Hepatocyte (in vitro differentiated cells): ENCODE results near the gene ATF3.

ENCODE experiments used
- EZH2 ChIP-seq: fragments of 200-600 bp; sonication (generic); IDR thresholded peaks from 2 replicates; pipeline ENCODE4 v1.6.1; 2016; ENCODE audit warnings: antibody characterized with exemption, mild to moderate bottlenecking, borderline replicate concordance
- TF ChIP-seq, protein P1 (sequence below): fragments of 200-600 bp; sonication (generic); IDR thresholded peaks from 2 replicates; pipeline ENCODE4 v1.5.1; 2016; ENCODE audit warnings: antibody characterized with exemption, mild to moderate bottlenecking; ENCODE audit not compliant: poor library complexity

DNA sequence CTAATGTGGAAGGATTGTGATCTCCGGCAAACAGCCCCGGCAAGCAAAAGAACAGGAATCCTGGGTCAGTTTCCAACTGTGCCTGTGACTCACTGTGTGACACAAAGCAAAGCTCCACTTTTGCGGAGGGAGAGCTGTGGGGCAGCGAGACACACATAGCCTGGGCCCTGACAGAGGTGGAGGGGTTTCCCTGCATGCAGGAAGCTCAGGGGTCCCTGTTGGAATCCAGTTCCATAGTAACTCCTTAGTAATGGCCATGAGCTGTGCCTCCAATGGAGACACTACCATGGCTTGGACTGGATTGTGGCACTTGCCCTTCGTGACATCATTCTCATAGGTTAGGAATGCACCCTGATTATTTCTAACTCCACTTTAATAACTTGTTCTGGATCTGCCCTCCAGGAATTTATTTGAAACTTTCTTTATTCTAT lies 47.0 kb upstream of the ATF3 start:
- TF ChIP-seq, protein P1, sequence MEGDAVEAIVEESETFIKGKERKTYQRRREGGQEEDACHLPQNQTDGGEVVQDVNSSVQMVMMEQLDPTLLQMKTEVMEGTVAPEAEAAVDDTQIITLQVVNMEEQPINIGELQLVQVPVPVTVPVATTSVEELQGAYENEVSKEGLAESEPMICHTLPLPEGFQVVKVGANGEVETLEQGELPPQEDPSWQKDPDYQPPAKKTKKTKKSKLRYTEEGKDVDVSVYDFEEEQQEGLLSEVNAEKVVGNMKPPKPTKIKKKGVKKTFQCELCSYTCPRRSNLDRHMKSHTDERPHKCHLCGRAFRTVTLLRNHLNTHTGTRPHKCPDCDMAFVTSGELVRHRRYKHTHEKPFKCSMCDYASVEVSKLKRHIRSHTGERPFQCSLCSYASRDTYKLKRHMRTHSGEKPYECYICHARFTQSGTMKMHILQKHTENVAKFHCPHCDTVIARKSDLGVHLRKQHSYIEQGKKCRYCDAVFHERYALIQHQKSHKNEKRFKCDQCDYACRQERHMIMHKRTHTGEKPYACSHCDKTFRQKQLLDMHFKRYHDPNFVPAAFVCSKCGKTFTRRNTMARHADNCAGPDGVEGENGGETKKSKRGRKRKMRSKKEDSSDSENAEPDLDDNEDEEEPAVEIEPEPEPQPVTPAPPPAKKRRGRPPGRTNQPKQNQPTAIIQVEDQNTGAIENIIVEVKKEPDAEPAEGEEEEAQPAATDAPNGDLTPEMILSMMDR = no peak
- no peak for TF ChIP-seq EZH2
